Mammary epithelial cell (primary cell): ENCODE results near the gene HECTD1.

Experiments
- CTCF ChIP-seq, 2 donors: IDR thresholded peaks in 1 of 2; conservative IDR thresholded peaks in 1 of 2; 2 replicates each; pipeline ENCODE4 v1.5.1; 2011 to 2012; ENCODE audit warnings: inconsistent platforms in 2 of 2, low read length in 2 of 2, mild to moderate bottlenecking in 2 of 2, control low read depth in 1 of 2, low read depth in 1 of 2; ENCODE audit not compliant: insufficient read depth in 1 of 2; ENCODE audit errors: extremely low read depth in 1 of 2
- EZH2 ChIP-seq: IDR thresholded peaks from 2 replicates; pipeline ENCODE4 v1.6.1; 2012; ENCODE audit warnings: low read length, inconsistent platforms, borderline replicate concordance

- TF ChIP-seq CTCF (conservative IDR thresholded peaks at IDR 0.05 in 1 of 2, IDR thresholded peaks at IDR 0.05 in 1 of 2; ENCODE audit: extremely low read depth in 1 of 2, insufficient read depth in 1 of 2, low read depth in 1 of 2, low read length in 2 of 2) = no peak
- TF ChIP-seq EZH2 = no peak
Measured at GRCh38 chr14:31078766-31079165, 128.8 kb downstream of the HECTD1 start.
